ENCODE data around the gene MLX.

- TF ChIP-seq CTCF (conservative IDR thresholded peaks at IDR 0.05; ENCODE audit: low read depth, low read length) (no peak), EZH2 (IDR thresholded peaks at IDR 0.05; ENCODE audit: borderline replicate concordance, low read depth, low read length, poor library complexity, severe bottlenecking) (no peak)
Observed at GRCh38 chr17:42518755-42519545, 48.0 kb upstream of the MLX start.
